Liver (tissue), 9 donors: Measurements from ENCODE around the gene BHMT2. TPM values are rescaled to one million over a fixed set of nuclear protein-coding genes. Genes with fewer than 3 reads are reported as not detected.

Experiments used
- DNase-seq: peaks from one replicate; pipeline ENCODE4 v3.0.0-alpha.2; 2017; ENCODE audit warnings: low spot score
- H3K27ac ChIP-seq, 2 donors: one replicate each; pipeline ENCODE4 v1.7.0; 2013; ENCODE audit warnings: inconsistent platforms in 2 of 2, low read length in 2 of 2, control low read depth in 1 of 2, low read depth in 1 of 2, mild to moderate bottlenecking in 1 of 2
- H3K27me3 ChIP-seq, 4 donors: one replicate each; pipeline versions ENCODE4 v1.6.1 to v1.7.0; 2013; ENCODE audit warnings: low read length in 3 of 4, inconsistent platforms in 1 of 4, mild to moderate bottlenecking in 1 of 4, moderate library complexity in 1 of 4; ENCODE audit not compliant: control insufficient read depth in 4 of 4, insufficient read depth in 4 of 4
- H3K36me3 ChIP-seq, 4 donors: one replicate each; pipeline versions ENCODE4 v1.6.1 to v1.7.0; 2013; ENCODE audit warnings: low read length in 3 of 4, mild to moderate bottlenecking in 3 of 4, low read depth in 1 of 4, moderate library complexity in 1 of 4; ENCODE audit not compliant: control insufficient read depth in 4 of 4, insufficient read depth in 3 of 4
- H3K4me1 ChIP-seq, 4 donors: one replicate each; pipeline versions ENCODE4 v1.6.1 to v1.7.0; 2013; ENCODE audit warnings: low read length in 3 of 4, mild to moderate bottlenecking in 3 of 4, moderate library complexity in 1 of 4; ENCODE audit not compliant: control insufficient read depth in 4 of 4, insufficient read depth in 4 of 4
- H3K4me3 ChIP-seq, 3 donors: one replicate each; pipeline versions ENCODE4 v1.6.1 to v1.7.0; 2013; ENCODE audit warnings: low read length in 3 of 3, control low read depth in 1 of 3, low read depth in 1 of 3, mild to moderate bottlenecking in 1 of 3
- H3K9ac ChIP-seq, 2 donors: one replicate each; pipeline ENCODE4 v1.7.0; 2013; ENCODE audit warnings: low read length in 2 of 2, mild to moderate bottlenecking in 2 of 2, moderate library complexity in 2 of 2, control low read depth in 1 of 2, low read depth in 1 of 2
- H3K9me3 ChIP-seq, 4 donors: one replicate each; pipeline versions ENCODE4 v1.6.1 to v1.7.0; 2013; ENCODE audit warnings: low read length in 3 of 4; ENCODE audit not compliant: control insufficient read depth in 4 of 4
- ATF3 ChIP-seq: IDR thresholded peaks from 2 replicates; pipeline ENCODE4 v1.6.1; 2016; ENCODE audit warnings: antibody characterized with exemption
- FOXA2 ChIP-seq: IDR thresholded peaks from 2 replicates; pipeline ENCODE4 v1.6.1; 2016; ENCODE audit warnings: antibody characterized with exemption
- GABPA ChIP-seq, 2 donors: IDR thresholded peaks in 1 of 2; conservative IDR thresholded peaks in 1 of 2; 2 replicates each; pipeline ENCODE4 v1.6.1; 2016; ENCODE audit warnings: antibody characterized with exemption in 2 of 2, mild to moderate bottlenecking in 1 of 2, moderate library complexity in 1 of 2
- HNF4A ChIP-seq, 2 donors: conservative IDR thresholded peaks; 2 replicates each; pipeline ENCODE4 v1.6.1; 2016; ENCODE audit warnings: antibody characterized with exemption in 2 of 2, mild to moderate bottlenecking in 2 of 2
- HNF4G ChIP-seq: IDR thresholded peaks from 2 replicates; pipeline ENCODE4 v1.6.1; 2016; ENCODE audit warnings: antibody characterized with exemption
- JUND ChIP-seq, 2 donors: IDR thresholded peaks; 2 replicates each; pipeline ENCODE4 v1.6.1; 2016; ENCODE audit warnings: antibody characterized with exemption in 2 of 2
- NR2F2 ChIP-seq: IDR thresholded peaks from 2 replicates; pipeline ENCODE4 v1.6.1; 2016; ENCODE audit warnings: antibody characterized with exemption
- RAD21 ChIP-seq, 2 donors: IDR thresholded peaks; 2 replicates each; pipeline ENCODE4 v1.6.1; 2016; ENCODE audit warnings: antibody characterized with exemption in 2 of 2, mild to moderate bottlenecking in 2 of 2
- REST ChIP-seq: IDR thresholded peaks from 2 replicates; pipeline ENCODE4 v1.6.1; 2016; ENCODE audit warnings: antibody characterized with exemption, mild to moderate bottlenecking
- SP1 ChIP-seq: IDR thresholded peaks from 2 replicates; pipeline ENCODE4 v1.6.1; 2018; ENCODE audit warnings: antibody characterized with exemption, mild to moderate bottlenecking
- TAF1 ChIP-seq: conservative IDR thresholded peaks from 2 replicates; pipeline ENCODE4 v1.6.1; 2016; ENCODE audit warnings: antibody characterized with exemption, mild to moderate bottlenecking
- YY1 ChIP-seq: IDR thresholded peaks from 2 replicates; pipeline ENCODE4 v1.6.1; 2016; ENCODE audit warnings: antibody characterized with exemption, mild to moderate bottlenecking
- WGBS: extraction: QIAGEN DNeasy Blood & Tissue Kit; methylation state at CpG from one replicate; pipeline ENCODE4 v1.1.7; 2013; 5-methylcytosine and 5-hydroxymethylcytosine counted together
- polyA plus RNA-seq, 2 donors: library from polyadenylated mRNA; stranded (reverse) in 1 of 2; unstranded in 1 of 2; fragments of 200-250 nt in 1 of 2; fragments of >200 nt in 1 of 2; fragmentation: Nextera tagmentation in 1 of 2; extraction: Ambion mirVana in 1 of 2; gene quantifications; one replicate each; pipeline versions ENCODE4 v1.2.1 to v1.2.3, GENCODE V29; 2013 to 2015
- total RNA-seq, 2 donors: library from RNA; depleted of rRNA; stranded (reverse); fragments of >200 nt; gene quantifications; one replicate each; pipeline ENCODE4 v1.2.3, GENCODE V29; 2014
- TF ChIP-seq, protein P1 (sequence below): IDR thresholded peaks from 2 replicates; pipeline ENCODE4 v1.6.1; 2016; ENCODE audit warnings: antibody characterized with exemption
- TF ChIP-seq, protein P2 (sequence below): fragments of 150-350 bp; IDR thresholded peaks from 2 replicates; pipeline ENCODE4 v1.5.1; 2017; ENCODE audit warnings: improper control_type of control experiment, low read depth, low read length; ENCODE audit not compliant: missing input control
- donor health status: healthy.
- donor health status: healthy.
- donor health status: healthy.
- donor health status: healthy.
- donor health status: healthy.

The BHMT2 gene
- total and polyA plus RNA-seq, 4 donors = 62.3 to 374 (median 271) TPM

GRCh38 chr5:79107020-79107796 is 37.6 kb downstream of the BHMT2 start:
- Histone ChIP-seq H3K4me1 (peaks cover 5 to 40% (median 32%) of the 10 kb centered on the region in 4 donors), H3K27me3 (no peaks in the 10 kb centered on the region), H3K36me3 (no peaks in the 10 kb centered on the region), H3K9ac (peak overlapping the region in 1 of 2 donors; percentile 9), H3K27ac (peak overlapping the region in 1 of 2 donors; percentile 31), H3K4me3 (no peak overlapping the region), H3K9me3 (no peaks in the 10 kb centered on the region)
- TF ChIP-seq HNF4A (conservative IDR thresholded peaks at IDR 0.05) = no peak
- no peak for TF ChIP-seq HNF4G
- TF ChIP-seq GABPA (IDR thresholded peaks at IDR 0.05 in 1 of 2, conservative IDR thresholded peaks at IDR 0.05 in 1 of 2) = no peak
- no peak for TF ChIP-seq NR2F2
- TF ChIP-seq REST = no peak
- TF ChIP-seq, protein P1, sequence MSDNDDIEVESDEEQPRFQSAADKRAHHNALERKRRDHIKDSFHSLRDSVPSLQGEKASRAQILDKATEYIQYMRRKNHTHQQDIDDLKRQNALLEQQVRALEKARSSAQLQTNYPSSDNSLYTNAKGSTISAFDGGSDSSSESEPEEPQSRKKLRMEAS = no peak
- TF ChIP-seq SP1 = no peak
- no peak for TF ChIP-seq YY1
- no peak for TF ChIP-seq JUND (IDR thresholded peaks at IDR 0.05)
- TF ChIP-seq, protein P2, sequence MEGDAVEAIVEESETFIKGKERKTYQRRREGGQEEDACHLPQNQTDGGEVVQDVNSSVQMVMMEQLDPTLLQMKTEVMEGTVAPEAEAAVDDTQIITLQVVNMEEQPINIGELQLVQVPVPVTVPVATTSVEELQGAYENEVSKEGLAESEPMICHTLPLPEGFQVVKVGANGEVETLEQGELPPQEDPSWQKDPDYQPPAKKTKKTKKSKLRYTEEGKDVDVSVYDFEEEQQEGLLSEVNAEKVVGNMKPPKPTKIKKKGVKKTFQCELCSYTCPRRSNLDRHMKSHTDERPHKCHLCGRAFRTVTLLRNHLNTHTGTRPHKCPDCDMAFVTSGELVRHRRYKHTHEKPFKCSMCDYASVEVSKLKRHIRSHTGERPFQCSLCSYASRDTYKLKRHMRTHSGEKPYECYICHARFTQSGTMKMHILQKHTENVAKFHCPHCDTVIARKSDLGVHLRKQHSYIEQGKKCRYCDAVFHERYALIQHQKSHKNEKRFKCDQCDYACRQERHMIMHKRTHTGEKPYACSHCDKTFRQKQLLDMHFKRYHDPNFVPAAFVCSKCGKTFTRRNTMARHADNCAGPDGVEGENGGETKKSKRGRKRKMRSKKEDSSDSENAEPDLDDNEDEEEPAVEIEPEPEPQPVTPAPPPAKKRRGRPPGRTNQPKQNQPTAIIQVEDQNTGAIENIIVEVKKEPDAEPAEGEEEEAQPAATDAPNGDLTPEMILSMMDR = no peak
- no peak for TF ChIP-seq RAD21 (IDR thresholded peaks at IDR 0.05)
- 69% methylated on average over 7 of the region's 7 CpGs for WGBS
- no peak for DNase-seq

GRCh38 chr5:79108086-79108485 is 38.5 kb downstream of the BHMT2 start:
- 60% methylated on average over 3 of the region's 3 CpGs for WGBS
- TF ChIP-seq TAF1 (no peak), FOXA2 (no peak), NR2F2 (no peak), ATF3 (no peak), JUND (IDR thresholded peaks at IDR 0.05) (no peak)
- TF ChIP-seq, protein P1 = no peak
- TF ChIP-seq, protein P2 = no peak

More at GRCh38 chr5:79108086-79108485, 38.5 kb downstream of the BHMT2 start:
- H3K27ac ChIP-seq = peak overlapping the region; percentile 38 to 40
- H3K4me1 ChIP-seq = peaks cover 5 to 47% (median 37%) of the 10 kb centered on the region in 4 donors
- DNase-seq = no peak
- no peak overlapping the region for H3K9ac ChIP-seq
- H3K9me3 ChIP-seq = no peaks in the 10 kb centered on the region
- H3K27me3 ChIP-seq = no peaks in the 10 kb centered on the region
- H3K4me3 ChIP-seq = no peak overlapping the region
- no peaks in the 10 kb centered on the region for H3K36me3 ChIP-seq
